GM11168 (cell line): ENCODE results near the gene PDE4D.
"Not testable (repeated sequence)": the region's sequence is repeated elsewhere in the genome, so short reads cannot be mapped to it uniquely, and the experiment has no call there.

Source experiments
- in situ Hi-C: fragments of 300-500 bp; cut with MboI; formaldehyde crosslinking; loops from one replicate; pipeline ENCODE4 v1.12.0; 2022; ENCODE audit warnings: low sequenced_read_pairs; ENCODE audit not compliant: unreplicated experiment

Gene PDE4D

GRCh38 chr5:59027145-59027907 lies 866.2 kb downstream of the PDE4D start:
- in situ Hi-C loops, result no loop called here

- in situ Hi-C loops, result no loop called here
These were observed 867.8 kb downstream of the PDE4D start for GRCh38 chr5:59025734-59026133.

- in situ Hi-C loops, result no loop called here
These were observed 871.5 kb downstream of the PDE4D start for GRCh38 chr5:59021837-59022514.

- in situ Hi-C loops, result no loop called here
These were observed 872.2 kb downstream of the PDE4D start for GRCh38 chr5:59021286-59021673.

GRCh38 chr5:59020611-59021285 lies 872.8 kb downstream of the PDE4D start:
- in situ Hi-C loops, result no loop called here

GRCh38 chr5:59019078-59019477 lies 874.4 kb downstream of the PDE4D start:
- in situ Hi-C loops, result no loop called here

- in situ Hi-C loops, result no loop called here
These were observed 876.6 kb downstream of the PDE4D start for GRCh38 chr5:59016925-59017324.

- in situ Hi-C loops, result no loop called here
These were observed 884.6 kb downstream of the PDE4D start for GRCh38 chr5:59008816-59009473.

GRCh38 chr5:59007460-59008063 lies 886.0 kb downstream of the PDE4D start:
- in situ Hi-C loops, result no loop called here

- in situ Hi-C loops, result no loop called here
These were observed 887.4 kb downstream of the PDE4D start for GRCh38 chr5:59005934-59006701.

GRCh38 chr5:59003641-59004040 lies 889.9 kb downstream of the PDE4D start:
- in situ Hi-C loops, result loop anchor here (5.0 kb wide), 1 partner anchor 111 kb away; no protein-coding TSS in a partner anchor

GRCh38 chr5:59003124-59003523 lies 890.4 kb downstream of the PDE4D start:
- in situ Hi-C loops, result loop anchor here (5.0 kb wide), 1 partner anchor 111 kb away; no protein-coding TSS in a partner anchor

- in situ Hi-C loops, result loop anchor here (5.0 kb wide), 1 partner anchor 110 kb away; no protein-coding TSS in a partner anchor
These were observed 891.2 kb downstream of the PDE4D start for GRCh38 chr5:59002162-59002825.

- in situ Hi-C loops, result loop anchor here (5.0 kb wide), 1 partner anchor 109 kb away; no protein-coding TSS in a partner anchor
These were observed 891.8 kb downstream of the PDE4D start for GRCh38 chr5:59001716-59002115.

GRCh38 chr5:59001154-59001553 lies 892.4 kb downstream of the PDE4D start:
- in situ Hi-C loops, result loop anchor here (5.0 kb wide), 1 partner anchor 109 kb away; no protein-coding TSS in a partner anchor

- in situ Hi-C loops, result loop anchor here (5.0 kb wide), 1 partner anchor 108 kb away; no protein-coding TSS in a partner anchor
These were observed 893.3 kb downstream of the PDE4D start for GRCh38 chr5:59000211-59000610.

GRCh38 chr5:58999804-59000203 lies 893.7 kb downstream of the PDE4D start:
- in situ Hi-C loops, result loop anchor here (5.0 kb wide), 1 partner anchor 108 kb away; no protein-coding TSS in a partner anchor

GRCh38 chr5:58998544-58998943 lies 895.0 kb downstream of the PDE4D start:
- in situ Hi-C loops, result no loop called here

- in situ Hi-C loops, result not testable (repeated sequence)
These were observed 897.7 kb downstream of the PDE4D start for GRCh38 chr5:58995779-58996178.
